Body of pancreas (tissue), 4 donors: Measurements from ENCODE around the gene AGBL2.

Source experiments
- POLR2A ChIP-seq, 3 donors: fragments of 450-650 bp; IDR thresholded peaks; one replicate each; pipeline ENCODE4 v1.6.1; 2016; ENCODE audit warnings: antibody characterized with exemption in 3 of 3, mild to moderate bottlenecking in 2 of 3
- TF ChIP-seq, protein P1 (sequence below), 7 experiments: fragments of 450-650 bp in 4 of 7; fragments of 200-600 bp in 3 of 7; sonication (generic) in 3 of 7; IDR thresholded peaks; one replicate each; pipeline ENCODE4 v1.5.1; 2016 to 2019; ENCODE audit warnings: antibody characterized with exemption in 7 of 7

DNA sequence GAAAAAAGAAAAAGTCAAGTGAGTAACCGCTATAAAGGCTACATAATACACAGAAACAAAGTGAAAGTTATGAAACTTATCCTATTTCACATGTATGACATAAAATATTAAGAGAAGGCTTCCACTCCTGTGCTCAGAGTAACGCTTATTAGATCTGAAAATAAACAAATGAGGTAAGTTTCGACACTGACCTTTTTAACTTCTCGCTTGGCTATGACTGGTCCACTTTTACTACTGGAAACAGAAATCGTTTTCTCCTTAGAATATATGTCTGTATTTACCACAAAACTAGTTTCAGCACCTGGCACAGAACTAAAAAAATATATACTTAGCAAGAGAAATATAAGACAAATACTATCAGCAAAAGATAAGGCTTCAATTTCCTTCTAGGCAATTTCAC, 35.6 kb upstream of the AGBL2 start:
- TF ChIP-seq, protein P1, sequence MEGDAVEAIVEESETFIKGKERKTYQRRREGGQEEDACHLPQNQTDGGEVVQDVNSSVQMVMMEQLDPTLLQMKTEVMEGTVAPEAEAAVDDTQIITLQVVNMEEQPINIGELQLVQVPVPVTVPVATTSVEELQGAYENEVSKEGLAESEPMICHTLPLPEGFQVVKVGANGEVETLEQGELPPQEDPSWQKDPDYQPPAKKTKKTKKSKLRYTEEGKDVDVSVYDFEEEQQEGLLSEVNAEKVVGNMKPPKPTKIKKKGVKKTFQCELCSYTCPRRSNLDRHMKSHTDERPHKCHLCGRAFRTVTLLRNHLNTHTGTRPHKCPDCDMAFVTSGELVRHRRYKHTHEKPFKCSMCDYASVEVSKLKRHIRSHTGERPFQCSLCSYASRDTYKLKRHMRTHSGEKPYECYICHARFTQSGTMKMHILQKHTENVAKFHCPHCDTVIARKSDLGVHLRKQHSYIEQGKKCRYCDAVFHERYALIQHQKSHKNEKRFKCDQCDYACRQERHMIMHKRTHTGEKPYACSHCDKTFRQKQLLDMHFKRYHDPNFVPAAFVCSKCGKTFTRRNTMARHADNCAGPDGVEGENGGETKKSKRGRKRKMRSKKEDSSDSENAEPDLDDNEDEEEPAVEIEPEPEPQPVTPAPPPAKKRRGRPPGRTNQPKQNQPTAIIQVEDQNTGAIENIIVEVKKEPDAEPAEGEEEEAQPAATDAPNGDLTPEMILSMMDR (IDR thresholded peaks at IDR 0.05) = no peak
- TF ChIP-seq POLR2A (IDR thresholded peaks at IDR 0.05) = no peak
